Measurements from ENCODE around the gene MILR1.

Gene MILR1

DNA sequence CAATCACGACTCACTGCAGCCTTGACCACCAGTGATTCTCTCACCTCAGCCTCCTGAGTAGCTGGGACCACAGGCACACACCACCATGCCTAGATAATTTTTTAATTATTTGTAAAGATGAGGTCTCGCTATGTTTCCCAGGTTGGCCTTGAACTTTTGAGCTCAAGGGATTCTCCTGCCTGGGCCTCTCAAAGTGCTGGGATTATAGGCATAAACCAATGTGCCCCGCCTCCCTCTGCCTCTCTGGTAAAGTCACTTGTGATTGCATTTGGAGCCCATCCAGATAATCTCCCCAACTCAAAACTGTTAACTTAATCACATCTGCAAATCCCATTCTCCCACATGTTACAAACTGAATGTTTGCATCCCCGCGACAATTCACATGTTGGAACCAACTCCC, 46.4 kb upstream of the MILR1 start:
- TF ChIP-seq KLF8 (tag by site-specific recombination; IDR thresholded peaks at IDR 0.05) (no peak), ZFHX2 (tag by site-specific recombination; conservative IDR thresholded peaks at IDR 0.05) (no peak), ZNF202 (tag by site-specific recombination; IDR thresholded peaks at IDR 0.05; ENCODE audit: borderline replicate concordance) (no peak), SCRT2 (tag by site-specific recombination; IDR thresholded peaks at IDR 0.05) (no peak), SETDB1 (IDR thresholded peaks at IDR 0.05; ENCODE audit: insufficient read length, low read length) (no peak), ZBTB10 (tag by site-specific recombination; IDR thresholded peaks at IDR 0.05) (no peak)
- TF ChIP-seq, protein P1, sequence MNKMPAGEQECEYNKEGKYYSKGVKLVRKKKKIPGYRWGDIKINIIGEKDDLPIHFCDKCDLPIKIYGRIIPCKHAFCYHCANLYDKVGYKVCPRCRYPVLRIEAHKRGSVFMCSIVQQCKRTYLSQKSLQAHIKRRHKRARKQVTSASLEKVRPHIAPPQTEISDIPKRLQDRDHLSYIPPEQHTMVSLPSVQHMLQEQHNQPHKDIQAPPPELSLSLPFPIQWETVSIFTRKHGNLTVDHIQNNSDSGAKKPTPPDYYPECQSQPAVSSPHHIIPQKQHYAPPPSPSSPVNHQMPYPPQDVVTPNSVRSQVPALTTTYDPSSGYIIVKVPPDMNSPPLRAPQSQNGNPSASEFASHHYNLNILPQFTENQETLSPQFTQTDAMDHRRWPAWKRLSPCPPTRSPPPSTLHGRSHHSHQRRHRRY (tag by site-specific recombination; IDR thresholded peaks at IDR 0.05), result no peak
- Histone ChIP-seq H3K36me3 (ENCODE audit: control insufficient read depth in 2 of 2, insufficient read depth in 1 of 2, low read length in 2 of 2) (no peaks in the 10 kb centered on the region), H3K4me3 (ENCODE audit: low read depth, low read length) (no peak overlapping the region), H3K27ac (ENCODE audit: extremely low read depth, low read depth, low read length) (no peak overlapping the region), H3K4me1 (ENCODE audit: control insufficient read depth, insufficient read depth, low read length) (no peaks in the 10 kb centered on the region), H3K9me3 (ENCODE audit: control insufficient read depth, insufficient read depth, low read depth, low read length) (no peaks in the 10 kb centered on the region)
- ChIA-PET POLR2A (no interaction called here), CTCF (interaction anchor here (1.1 kb wide), 1 partner anchor 16 kb away, joined by 4 read pairs; no protein-coding TSS in a partner anchor)

- Histone ChIP-seq H3K27ac (ENCODE audit: extremely low read depth, low read depth, low read length) (no peak overlapping the region), H3K36me3 (ENCODE audit: control insufficient read depth in 2 of 2, insufficient read depth in 1 of 2, low read length in 2 of 2) (no peaks in the 10 kb centered on the region), H3K4me3 (ENCODE audit: low read depth, low read length) (no peak overlapping the region), H3K4me1 (ENCODE audit: control insufficient read depth, insufficient read depth, low read length) (no peaks in the 10 kb centered on the region), H3K9me3 (ENCODE audit: control insufficient read depth, insufficient read depth, low read depth, low read length) (no peaks in the 10 kb centered on the region)
- ChIA-PET POLR2A (interaction anchor here (0.6 to 0.7 kb wide), 2 partner anchors 56 to 112 kb away, joined by 3 read pairs; no protein-coding TSS in a partner anchor), CTCF (interaction anchor here (0.5 to 0.7 kb wide), 3 partner anchors 15 to 244 kb away, joined by 3 to 5 read pairs (median 3); no protein-coding TSS in a partner anchor)
- TF ChIP-seq ZNF548 (tag by site-specific recombination; IDR thresholded peaks at IDR 0.05) (no peak), ZNF426 (tag by site-specific recombination; IDR thresholded peaks at IDR 0.05) (no peak), WT1 (tag by site-specific recombination; IDR thresholded peaks at IDR 0.05) (no peak), GLI2 (tag by site-specific recombination; IDR thresholded peaks at IDR 0.05; ENCODE audit: borderline replicate concordance, low read depth) (no peak), ZBTB17 (tag by site-specific recombination; IDR thresholded peaks at IDR 0.05) (no peak), ZNF658 (tag by site-specific recombination; IDR thresholded peaks at IDR 0.05) (no peak), ZNF600 (tag by site-specific recombination; IDR thresholded peaks at IDR 0.05) (no peak), ZNF529 (tag by site-specific recombination; IDR thresholded peaks at IDR 0.05; ENCODE audit: insufficient replicate concordance) (no peak), ZNF571 (tag by site-specific recombination; IDR thresholded peaks at IDR 0.05) (no peak), ZBTB7A (tag by site-specific recombination; IDR thresholded peaks at IDR 0.05; ENCODE audit: low read depth) (no peak), ZBTB21 (tag by site-specific recombination; IDR thresholded peaks at IDR 0.05) (no peak), EGR2 (tag by site-specific recombination; IDR thresholded peaks at IDR 0.05; ENCODE audit: low read depth) (no peak)
These were observed 44.9 kb upstream of the MILR1 start for GRCh38 chr17:64403881-64404460.
